Prostate gland (tissue), 2 donors: ENCODE data around the gene CDC42.
"Not testable (repeated sequence)": the region's sequence is repeated elsewhere in the genome, so short reads cannot be mapped to it uniquely, and the experiment has no call there.

Source experiments
- POLR2A ChIP-seq: fragments of 450-650 bp; IDR thresholded peaks from one replicate; pipeline ENCODE4 v1.6.1; 2016; ENCODE audit warnings: antibody characterized with exemption, mild to moderate bottlenecking
- POLR2AphosphoS5 ChIP-seq: sonication (generic); formaldehyde crosslinking; IDR thresholded peaks from one replicate; pipeline ENCODE4 v1.6.1; 2017; ENCODE audit warnings: antibody characterized with exemption
- TF ChIP-seq, protein P1 (sequence below), 4 experiments: fragments of 200-600 bp in 2 of 4; fragments of 450-650 bp in 2 of 4; sonication (generic) in 2 of 4; IDR thresholded peaks; 1 replicate in 3 of 4; 2 replicates in 1 of 4; pipeline ENCODE4 v1.5.1; 2016 to 2019; ENCODE audit warnings: antibody characterized with exemption in 4 of 4, mild to moderate bottlenecking in 2 of 4, moderate library complexity in 2 of 4

GRCh38 chr1:22009566-22009965, 42.9 kb upstream of the CDC42 start:
- not testable (repeated sequence) for TF ChIP-seq POLR2A, POLR2AphosphoS5
- TF ChIP-seq, protein P1, sequence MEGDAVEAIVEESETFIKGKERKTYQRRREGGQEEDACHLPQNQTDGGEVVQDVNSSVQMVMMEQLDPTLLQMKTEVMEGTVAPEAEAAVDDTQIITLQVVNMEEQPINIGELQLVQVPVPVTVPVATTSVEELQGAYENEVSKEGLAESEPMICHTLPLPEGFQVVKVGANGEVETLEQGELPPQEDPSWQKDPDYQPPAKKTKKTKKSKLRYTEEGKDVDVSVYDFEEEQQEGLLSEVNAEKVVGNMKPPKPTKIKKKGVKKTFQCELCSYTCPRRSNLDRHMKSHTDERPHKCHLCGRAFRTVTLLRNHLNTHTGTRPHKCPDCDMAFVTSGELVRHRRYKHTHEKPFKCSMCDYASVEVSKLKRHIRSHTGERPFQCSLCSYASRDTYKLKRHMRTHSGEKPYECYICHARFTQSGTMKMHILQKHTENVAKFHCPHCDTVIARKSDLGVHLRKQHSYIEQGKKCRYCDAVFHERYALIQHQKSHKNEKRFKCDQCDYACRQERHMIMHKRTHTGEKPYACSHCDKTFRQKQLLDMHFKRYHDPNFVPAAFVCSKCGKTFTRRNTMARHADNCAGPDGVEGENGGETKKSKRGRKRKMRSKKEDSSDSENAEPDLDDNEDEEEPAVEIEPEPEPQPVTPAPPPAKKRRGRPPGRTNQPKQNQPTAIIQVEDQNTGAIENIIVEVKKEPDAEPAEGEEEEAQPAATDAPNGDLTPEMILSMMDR (IDR thresholded peaks at IDR 0.05): not testable (repeated sequence)
